Psoas muscle (tissue), 8 donors: ENCODE data around the gene CRB3. TPM values are rescaled to one million over a fixed set of nuclear protein-coding genes. Genes with fewer than 3 reads are reported as not detected.

Experiments
- ATAC-seq, 4 donors: fragments of 200-7000 bp; cut with Tn5 transposase; one replicate each; pipeline ENCODE4 v1.9.1; 2020; ENCODE audit warnings: moderate library complexity in 3 of 4, mild to moderate bottlenecking in 2 of 4
- DNase-seq, 2 donors: peaks; one replicate each; pipeline ENCODE4 v3.0.0-alpha.2; 2020
- H3K27ac ChIP-seq: fragments of 200-600 bp; one replicate; pipeline ENCODE4 v1.8.0; 2022
- H3K27me3 ChIP-seq, 3 donors: fragments of 200-600 bp in 1 of 3; one replicate each; pipeline versions ENCODE4 v1.6.1 to v1.8.0; 2013 to 2022; ENCODE audit warnings: low read length in 2 of 3, mild to moderate bottlenecking in 2 of 3, moderate library complexity in 1 of 3; ENCODE audit not compliant: insufficient read depth in 3 of 3
- H3K36me3 ChIP-seq, 2 donors: fragments of 200-600 bp in 1 of 2; one replicate each; pipeline versions ENCODE4 v1.6.1 to v1.8.0; 2013 to 2022; ENCODE audit warnings: low read depth in 1 of 2, mild to moderate bottlenecking in 1 of 2, moderate library complexity in 1 of 2; ENCODE audit not compliant: insufficient read depth in 1 of 2
- H3K4me1 ChIP-seq: fragments of 200-600 bp; one replicate; pipeline ENCODE4 v1.8.0; 2022
- H3K4me3 ChIP-seq: fragments of 200-600 bp; one replicate; pipeline ENCODE4 v1.8.0; 2022; ENCODE audit warnings: mild to moderate bottlenecking
- H3K9me3 ChIP-seq: fragments of 200-600 bp; one replicate; pipeline ENCODE4 v1.8.0; 2022
- WGBS, 3 donors: extraction: QIAGEN DNeasy Blood & Tissue Kit; methylation state at CpG; one replicate each; pipeline versions ENCODE4 v1.1.6 to v1.1.7; 2013; 5-methylcytosine and 5-hydroxymethylcytosine counted together
- intact Hi-C, 2 donors: fragments of 100-400 bp; cut with DNase I; formaldehyde crosslinking; loops; one replicate each; pipeline versions ENCODE4 v1.11.0 to v1.14.2; 2022
- polyA plus RNA-seq, 3 donors: library from polyadenylated mRNA; stranded (reverse); fragments of 200-250 nt; gene quantifications; one replicate each; pipeline ENCODE4 v1.2.3, GENCODE V29; 2013
- total RNA-seq, 4 donors: library from RNA; stranded (reverse); fragmentation: NEBNext Ultra II Directional in 2 of 4; extraction: Animal tissue kit (Norgen Biotek cat#: 25700) in 2 of 4; gene quantifications; one replicate each; pipeline versions ENCODE4 v1.2.1 to v1.2.4, GENCODE V29; 2021 to 2023
- TF ChIP-seq, protein P1 (sequence below): fragments of 200-600 bp; IDR thresholded peaks from one replicate; pipeline ENCODE4 v1.8.0; 2022; ENCODE audit warnings: antibody characterized with exemption
- donor health status: healthy with polysubstance abuse.
- donor health status: DM: no; HTN: no; CAD: no; lungs with moderate emphysema.
- donor health status: Bipolar disorder and iron deficiency.
- donor health status: healthy.
- donor health status: DM: yes; HTN: yes; CAD: no.
- donor health status: DM: no; HTN: no; CAD: no.
- donor health status: DM: no; HTN: no; CAD: no.
- donor health status: DM: yes; HTN: yes; CAD: no.

The CRB3 gene
- total and polyA plus RNA-seq, 7 donors = 0.23 to 0.38 TPM; not detected in 5

DNA sequence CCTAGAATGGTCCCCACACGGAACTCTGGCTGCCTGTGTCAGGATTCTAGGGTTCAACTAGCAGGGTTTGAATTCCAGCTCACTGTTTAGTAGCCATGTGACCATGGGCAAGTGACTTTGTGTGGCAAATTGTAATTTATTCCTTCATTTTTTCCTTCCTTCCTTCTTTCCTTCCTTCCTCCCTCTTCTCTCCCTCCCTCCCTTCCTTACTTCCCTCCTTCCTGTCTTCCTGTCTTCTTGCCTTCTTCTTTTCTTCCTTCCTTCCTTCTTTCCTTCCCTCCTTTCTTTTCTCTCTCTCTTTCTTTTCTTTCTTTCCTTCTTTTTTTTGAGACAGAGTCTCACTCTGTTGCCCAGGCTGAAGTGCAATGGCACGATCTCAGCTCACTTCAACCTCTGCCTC lies 26.1 kb downstream of the CRB3 start:
- intact Hi-C loops = no loop called here
- ATAC-seq (no peak), DNase-seq (no peak)
- H3K4me3 ChIP-seq = no peak overlapping the region
- TF ChIP-seq, protein P1, sequence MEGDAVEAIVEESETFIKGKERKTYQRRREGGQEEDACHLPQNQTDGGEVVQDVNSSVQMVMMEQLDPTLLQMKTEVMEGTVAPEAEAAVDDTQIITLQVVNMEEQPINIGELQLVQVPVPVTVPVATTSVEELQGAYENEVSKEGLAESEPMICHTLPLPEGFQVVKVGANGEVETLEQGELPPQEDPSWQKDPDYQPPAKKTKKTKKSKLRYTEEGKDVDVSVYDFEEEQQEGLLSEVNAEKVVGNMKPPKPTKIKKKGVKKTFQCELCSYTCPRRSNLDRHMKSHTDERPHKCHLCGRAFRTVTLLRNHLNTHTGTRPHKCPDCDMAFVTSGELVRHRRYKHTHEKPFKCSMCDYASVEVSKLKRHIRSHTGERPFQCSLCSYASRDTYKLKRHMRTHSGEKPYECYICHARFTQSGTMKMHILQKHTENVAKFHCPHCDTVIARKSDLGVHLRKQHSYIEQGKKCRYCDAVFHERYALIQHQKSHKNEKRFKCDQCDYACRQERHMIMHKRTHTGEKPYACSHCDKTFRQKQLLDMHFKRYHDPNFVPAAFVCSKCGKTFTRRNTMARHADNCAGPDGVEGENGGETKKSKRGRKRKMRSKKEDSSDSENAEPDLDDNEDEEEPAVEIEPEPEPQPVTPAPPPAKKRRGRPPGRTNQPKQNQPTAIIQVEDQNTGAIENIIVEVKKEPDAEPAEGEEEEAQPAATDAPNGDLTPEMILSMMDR = no peak
- no peaks in the 10 kb centered on the region for H3K9me3 ChIP-seq
- no peaks in the 10 kb centered on the region for H3K4me1 ChIP-seq
- no peak overlapping the region for H3K27ac ChIP-seq
- no peaks in the 10 kb centered on the region for H3K36me3 ChIP-seq
- peaks cover 0 to 5% (median 0%) of the 10 kb centered on the region in 3 donors for H3K27me3 ChIP-seq
- WGBS, 3 donors = 62 to 70% (median 66%) methylated on average over 2 of the region's 2 CpGs

DNA sequence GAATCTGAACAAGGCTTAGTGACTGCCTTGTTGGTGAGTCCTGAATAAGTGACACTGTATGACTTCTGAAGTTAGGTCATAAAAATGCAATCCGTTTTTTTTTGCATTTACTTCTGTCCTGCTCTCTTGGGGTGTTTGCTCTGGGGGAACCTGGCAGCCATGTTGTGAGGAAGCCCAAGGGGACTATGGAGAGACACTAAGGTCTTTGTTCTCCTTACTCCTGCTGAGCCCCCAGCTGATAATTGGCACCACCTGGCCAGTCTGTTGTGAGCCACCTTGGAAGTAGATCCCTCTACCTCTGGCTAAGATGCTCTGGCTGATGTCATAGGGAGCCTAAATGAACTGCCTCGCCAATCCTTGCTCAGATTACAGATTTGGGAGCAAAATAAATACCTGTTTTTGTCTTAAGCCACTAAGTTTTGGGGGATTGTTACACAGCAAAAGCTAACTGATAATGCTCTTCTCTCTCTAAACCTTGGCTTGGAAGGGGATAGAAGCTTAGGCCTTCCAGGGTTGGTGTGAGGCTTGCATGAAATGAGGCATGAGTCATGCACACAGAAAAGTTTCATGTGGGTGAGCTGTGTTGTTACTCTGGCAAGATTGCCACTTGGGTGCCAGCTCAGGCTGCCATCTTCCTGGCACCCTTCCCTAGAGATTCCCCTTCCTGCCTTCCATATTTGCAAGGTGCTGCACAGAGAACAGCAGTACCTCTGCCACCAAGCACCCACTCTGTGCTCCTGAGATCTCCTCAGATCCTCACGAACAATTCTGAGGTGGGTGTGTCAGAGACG lies 27.9 kb downstream of the CRB3 start:
- no peaks in the 10 kb centered on the region for H3K4me1 ChIP-seq
- 71 to 80% (median 71%) methylated on average over 4 of the region's 4 CpGs for WGBS, 3 donors
- no peak overlapping the region for H3K27ac ChIP-seq
- H3K36me3 ChIP-seq = no peaks in the 10 kb centered on the region
- H3K27me3 ChIP-seq = peaks cover 0 to 5% (median 0%) of the 10 kb centered on the region in 3 donors
- no peak overlapping the region for H3K4me3 ChIP-seq
- no peak for ATAC-seq
- no peaks in the 10 kb centered on the region for H3K9me3 ChIP-seq
- intact Hi-C loops = no loop called here
- TF ChIP-seq, protein P1 = no peak
- DNase-seq = no peak

DNA sequence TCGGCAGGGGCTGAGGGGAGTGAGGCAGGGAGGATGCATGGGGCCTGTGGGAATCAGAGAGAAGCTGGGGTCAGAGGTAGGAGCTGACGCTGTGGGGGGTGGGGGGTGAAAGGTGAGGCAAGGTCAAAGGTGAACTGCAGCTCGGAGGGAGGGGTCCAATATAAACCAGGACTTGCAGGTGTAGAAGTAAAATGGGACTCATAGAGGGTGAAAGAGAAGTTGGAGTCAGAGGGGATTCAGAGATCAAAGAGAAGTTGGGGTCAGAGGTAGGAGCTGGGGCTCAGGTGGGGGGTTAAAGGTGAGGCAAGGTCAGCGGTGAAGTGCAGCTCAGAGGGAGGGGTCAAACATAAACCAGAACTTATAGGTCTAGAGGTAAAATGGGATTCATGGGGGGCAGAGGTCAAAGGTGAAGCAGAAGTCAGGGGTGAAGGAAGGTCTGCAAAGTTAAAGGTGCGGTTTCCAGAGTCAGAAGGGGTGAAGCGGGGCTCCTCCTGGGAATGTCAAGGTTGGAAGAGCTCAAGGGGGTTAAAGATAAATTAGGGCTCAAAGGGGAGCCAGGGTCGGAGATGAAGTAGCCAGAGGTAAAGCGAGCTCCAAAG lies 30.5 kb downstream of the CRB3 start:
- 72 to 78% (median 76%) methylated on average over 8 of the region's 8 CpGs for WGBS, 3 donors

DNA sequence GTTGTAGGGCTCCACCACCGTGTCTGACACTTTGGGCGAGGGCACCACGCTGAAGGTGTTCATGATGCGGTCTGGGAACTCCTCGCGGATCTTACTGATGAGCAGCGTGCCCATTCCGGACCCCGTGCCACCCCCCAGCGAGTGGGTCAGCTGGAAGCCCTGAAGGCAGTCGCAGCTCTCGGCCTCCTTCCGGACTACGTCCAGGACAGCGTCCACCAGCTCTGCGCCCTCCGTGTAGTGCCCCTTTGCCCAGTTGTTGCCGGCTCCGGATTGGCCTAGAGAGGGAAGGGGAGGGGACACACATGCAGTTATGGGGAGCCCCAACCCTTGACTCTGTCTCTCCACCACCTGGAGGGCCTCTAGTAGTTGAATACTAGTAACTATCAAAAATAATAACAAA lies 31.9 kb downstream of the CRB3 start:
- Histone ChIP-seq H3K4me1 (no peaks in the 10 kb centered on the region), H3K27ac (no peak overlapping the region), H3K27me3 (peaks cover 0 to 15% (median 11%) of the 10 kb centered on the region in 3 donors), H3K4me3 (no peak overlapping the region), H3K9me3 (no peaks in the 10 kb centered on the region), H3K36me3 (no peaks in the 10 kb centered on the region)
- DNase-seq = no peak
- TF ChIP-seq, protein P1 = no peak
- 92 to 95% (median 92%) methylated on average over 18 to 19 of the region's 19 CpGs for WGBS, 3 donors
- intact Hi-C loops = no loop called here
- no peak for ATAC-seq

More for the DNA sequence above, 30.5 kb downstream of the CRB3 start:
- TF ChIP-seq, protein P1 = no peak
- H3K27ac ChIP-seq = no peak overlapping the region
- no peak overlapping the region for H3K4me3 ChIP-seq
- H3K27me3 ChIP-seq = peaks cover 0 to 11% (median 0%) of the 10 kb centered on the region in 3 donors
- no peaks in the 10 kb centered on the region for H3K9me3 ChIP-seq
- DNase-seq (no peak), ATAC-seq (no peak)
- H3K36me3 ChIP-seq = no peaks in the 10 kb centered on the region
- intact Hi-C loops = no loop called here
- no peaks in the 10 kb centered on the region for H3K4me1 ChIP-seq
